ENCODE data around the gene PPIL3. TPM values are rescaled to one million over a fixed set of nuclear protein-coding genes. Genes with fewer than 3 reads are reported as not detected.

Gene PPIL3
- total RNA-seq, 1 experiment from 2014 or later = 48.3 TPM

GRCh38 chr2:200909958-200910357 is 21.1 kb upstream of the PPIL3 start:
- no peaks in the 10 kb centered on the region for H3K4me1 ChIP-seq (ENCODE audit: insufficient read depth, low read length, poor library complexity, severe bottlenecking)
- no peak for DNase-seq (ENCODE audit: low spot score)
- ChIA-PET POLR2A (ENCODE audit: low non-redundant PET) (interaction anchor here (0.7 kb wide), 1 partner anchor 20 kb away, joined by 17 read pairs; no protein-coding TSS in a partner anchor), CTCF (no interaction called here)
- no peak overlapping the region for H3K4me3 ChIP-seq (ENCODE audit: low read depth, low read length, poor library complexity, severe bottlenecking)
- H3K9me3 ChIP-seq (ENCODE audit: low read depth, low read length, poor library complexity, severe bottlenecking) = no peaks in the 10 kb centered on the region
- intact Hi-C loops (cut with micrococcal nuclease; ENCODE audit: unreplicated experiment) = loop anchor here (5.0 kb wide), 1 partner anchor 247 kb away; no protein-coding TSS in a partner anchor
- TF ChIP-seq, protein P1, sequence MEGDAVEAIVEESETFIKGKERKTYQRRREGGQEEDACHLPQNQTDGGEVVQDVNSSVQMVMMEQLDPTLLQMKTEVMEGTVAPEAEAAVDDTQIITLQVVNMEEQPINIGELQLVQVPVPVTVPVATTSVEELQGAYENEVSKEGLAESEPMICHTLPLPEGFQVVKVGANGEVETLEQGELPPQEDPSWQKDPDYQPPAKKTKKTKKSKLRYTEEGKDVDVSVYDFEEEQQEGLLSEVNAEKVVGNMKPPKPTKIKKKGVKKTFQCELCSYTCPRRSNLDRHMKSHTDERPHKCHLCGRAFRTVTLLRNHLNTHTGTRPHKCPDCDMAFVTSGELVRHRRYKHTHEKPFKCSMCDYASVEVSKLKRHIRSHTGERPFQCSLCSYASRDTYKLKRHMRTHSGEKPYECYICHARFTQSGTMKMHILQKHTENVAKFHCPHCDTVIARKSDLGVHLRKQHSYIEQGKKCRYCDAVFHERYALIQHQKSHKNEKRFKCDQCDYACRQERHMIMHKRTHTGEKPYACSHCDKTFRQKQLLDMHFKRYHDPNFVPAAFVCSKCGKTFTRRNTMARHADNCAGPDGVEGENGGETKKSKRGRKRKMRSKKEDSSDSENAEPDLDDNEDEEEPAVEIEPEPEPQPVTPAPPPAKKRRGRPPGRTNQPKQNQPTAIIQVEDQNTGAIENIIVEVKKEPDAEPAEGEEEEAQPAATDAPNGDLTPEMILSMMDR (conservative IDR thresholded peaks at IDR 0.05; ENCODE audit: low read depth, low read length) = no peak
- TF ChIP-seq EZH2 (IDR thresholded peaks at IDR 0.05; ENCODE audit: borderline replicate concordance, low read depth, low read length, poor library complexity, severe bottlenecking) = no peak
- no peak overlapping the region for H3K27ac ChIP-seq (ENCODE audit: low read depth, low read length, poor library complexity, severe bottlenecking)
- no TSS peak for BruUV-seq (replicated peaks)
- no peaks in the 10 kb centered on the region for H3K27me3 ChIP-seq (replicated peaks; ENCODE audit: insufficient read depth, low read depth, low read length, poor library complexity)
- H3K36me3 ChIP-seq (ENCODE audit: insufficient read depth, low read length, poor library complexity, severe bottlenecking) = peaks cover 50% of the 10 kb centered on the region

GRCh38 chr2:200905618-200906296 is 16.9 kb upstream of the PPIL3 start:
- no TSS peak for BruUV-seq (replicated peaks)
- ChIA-PET POLR2A (ENCODE audit: low non-redundant PET) (no interaction called here), CTCF (interaction anchor here (0.6 to 2.3 kb wide), 6 partner anchors 17 to 326 kb away, joined by 3 to 19 read pairs (median 8); partner anchors contain the start of gene NIF3L1)
- Histone ChIP-seq H3K36me3 (ENCODE audit: insufficient read depth, low read length, poor library complexity, severe bottlenecking) (peaks cover 46% of the 10 kb centered on the region), H3K27ac (ENCODE audit: low read depth, low read length, poor library complexity, severe bottlenecking) (no peak overlapping the region), H3K4me3 (ENCODE audit: low read depth, low read length, poor library complexity, severe bottlenecking) (no peak overlapping the region), H3K27me3 (replicated peaks; ENCODE audit: insufficient read depth, low read depth, low read length, poor library complexity) (no peaks in the 10 kb centered on the region), H3K9me3 (ENCODE audit: low read depth, low read length, poor library complexity, severe bottlenecking) (no peaks in the 10 kb centered on the region), H3K4me1 (ENCODE audit: insufficient read depth, low read length, poor library complexity, severe bottlenecking) (no peaks in the 10 kb centered on the region)
- no peak for TF ChIP-seq EZH2 (IDR thresholded peaks at IDR 0.05; ENCODE audit: borderline replicate concordance, low read depth, low read length, poor library complexity, severe bottlenecking)
- TF ChIP-seq, protein P1 (conservative IDR thresholded peaks at IDR 0.05; ENCODE audit: low read depth, low read length) = peak; percentile 74
- DNase-seq (ENCODE audit: low spot score) = peak; percentile 64
- intact Hi-C loops (cut with micrococcal nuclease; ENCODE audit: unreplicated experiment) = loop anchor here (1.0 to 5.0 kb wide), 3 partner anchors 164 to 327 kb away; no protein-coding TSS in a partner anchor

GRCh38 chr2:200901459-200902072 is 12.7 kb upstream of the PPIL3 start:
- BruUV-seq (replicated peaks) = no TSS peak
- H3K4me1 ChIP-seq (ENCODE audit: insufficient read depth, low read length, poor library complexity, severe bottlenecking) = no peaks in the 10 kb centered on the region
- intact Hi-C loops (cut with micrococcal nuclease; ENCODE audit: unreplicated experiment) = loop anchor here (1.0 kb wide), 2 partner anchors 188 to 276 kb away; no protein-coding TSS in a partner anchor
- no peaks in the 10 kb centered on the region for H3K9me3 ChIP-seq (ENCODE audit: low read depth, low read length, poor library complexity, severe bottlenecking)
- H3K4me3 ChIP-seq (ENCODE audit: low read depth, low read length, poor library complexity, severe bottlenecking) = no peak overlapping the region
- TF ChIP-seq, protein P1 (conservative IDR thresholded peaks at IDR 0.05; ENCODE audit: low read depth, low read length) = peak; percentile 72
- TF ChIP-seq EZH2 (IDR thresholded peaks at IDR 0.05; ENCODE audit: borderline replicate concordance, low read depth, low read length, poor library complexity, severe bottlenecking) = no peak
- H3K27ac ChIP-seq (ENCODE audit: low read depth, low read length, poor library complexity, severe bottlenecking) = no peak overlapping the region
- H3K36me3 ChIP-seq (ENCODE audit: insufficient read depth, low read length, poor library complexity, severe bottlenecking) = peaks cover 69% of the 10 kb centered on the region
- ChIA-PET POLR2A (ENCODE audit: low non-redundant PET) (no interaction called here), CTCF (interaction anchor here (0.5 to 1.6 kb wide), 10 partner anchors 12 to 332 kb away, joined by 3 to 7 read pairs (median 4); partner anchors contain the start of genes NIF3L1 and PPIL3)
- no peaks in the 10 kb centered on the region for H3K27me3 ChIP-seq (replicated peaks; ENCODE audit: insufficient read depth, low read depth, low read length, poor library complexity)
- DNase-seq (ENCODE audit: low spot score) = peak; percentile 92

All from A673 (cell line).